Mononuclear cell (primary cell): ENCODE data around the gene PPP4R1. TPM values are rescaled to one million over a fixed set of nuclear protein-coding genes. Genes with fewer than 3 reads are reported as not detected.

Source experiments
- H3K27me3 ChIP-seq: 2 replicates; pipeline ENCODE4 v1.6.0; 2011; ENCODE audit warnings: low read length, control low read depth; ENCODE audit not compliant: insufficient read depth
- H3K4me1 ChIP-seq: 2 replicates; pipeline ENCODE4 v1.5.1; 2011; ENCODE audit warnings: mild to moderate bottlenecking, low read length, control low read depth; ENCODE audit not compliant: insufficient read depth
- H3K4me3 ChIP-seq: 2 replicates; pipeline ENCODE4 v1.5.1; 2011; ENCODE audit warnings: mild to moderate bottlenecking, low read length, moderate library complexity
- H3K9me3 ChIP-seq: 2 replicates; pipeline ENCODE4 v1.5.1; 2011; ENCODE audit warnings: low read depth, mild to moderate bottlenecking, control low read depth, low read length
- total RNA-seq: library from RNA; depleted of rRNA; stranded (reverse); fragments of >200 nt; gene quantifications from one replicate; pipeline ENCODE4 v1.2.3, GENCODE V29; 2012

Gene PPP4R1
- total RNA-seq, 1 donor: 104 TPM

DNA sequence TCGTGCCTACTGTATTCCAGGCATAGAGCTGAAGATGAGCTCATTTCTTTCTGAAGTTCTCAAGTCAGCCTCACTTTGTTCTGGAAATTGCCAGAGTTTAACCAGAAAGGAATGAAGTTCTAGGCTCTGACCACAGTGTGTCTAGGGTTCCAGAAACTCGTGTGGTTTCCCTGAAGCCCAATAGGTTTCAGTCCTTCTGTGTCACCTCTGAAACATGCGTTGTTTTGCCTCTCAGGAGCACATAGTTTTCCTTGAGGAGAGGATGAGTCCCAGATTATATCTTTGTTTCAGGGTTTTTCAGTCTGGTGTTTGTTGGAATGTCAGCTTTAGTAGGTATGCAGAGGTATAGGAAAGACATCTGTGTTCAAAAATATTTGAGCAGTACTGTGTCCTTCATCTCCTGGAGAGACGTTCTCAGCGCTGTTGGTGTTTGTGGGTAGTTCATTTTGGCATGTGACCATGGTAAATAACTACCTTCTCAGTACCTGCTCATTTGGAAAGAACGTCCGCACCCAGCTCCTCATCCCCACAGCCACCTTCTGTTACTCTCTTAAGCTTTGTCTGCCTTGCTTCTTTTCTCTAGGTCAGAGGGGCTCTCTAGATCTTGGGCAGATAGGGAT, 82.5 kb downstream of the PPP4R1 start:
- Histone ChIP-seq H3K4me1 (peaks cover 13% of the 10 kb centered on the region), H3K27me3 (no peaks in the 10 kb centered on the region), H3K4me3 (no peak overlapping the region), H3K9me3 (no peaks in the 10 kb centered on the region)

GRCh38 chr18:9530226-9531009, 83.9 kb downstream of the PPP4R1 start:
- Histone ChIP-seq H3K27me3 (no peaks in the 10 kb centered on the region), H3K4me3 (no peak overlapping the region), H3K4me1 (peaks cover 13% of the 10 kb centered on the region), H3K9me3 (no peaks in the 10 kb centered on the region)

- peaks cover 13% of the 10 kb centered on the region for H3K4me1 ChIP-seq
- no peaks in the 10 kb centered on the region for H3K27me3 ChIP-seq
- H3K4me3 ChIP-seq: no peak overlapping the region
- no peaks in the 10 kb centered on the region for H3K9me3 ChIP-seq
Measured at GRCh38 chr18:9526458-9526857, 87.9 kb downstream of the PPP4R1 start.

- no peaks in the 10 kb centered on the region for H3K9me3 ChIP-seq
- H3K4me3 ChIP-seq: no peak overlapping the region
- no peaks in the 10 kb centered on the region for H3K4me1 ChIP-seq
- no peaks in the 10 kb centered on the region for H3K27me3 ChIP-seq
Measured at GRCh38 chr18:9522952-9523351, 91.4 kb downstream of the PPP4R1 start.

GRCh38 chr18:9521770-9522169, 92.6 kb downstream of the PPP4R1 start:
- Histone ChIP-seq H3K4me1 (no peaks in the 10 kb centered on the region), H3K4me3 (no peak overlapping the region), H3K27me3 (no peaks in the 10 kb centered on the region), H3K9me3 (no peaks in the 10 kb centered on the region)

- Histone ChIP-seq H3K9me3 (no peaks in the 10 kb centered on the region), H3K4me3 (no peak overlapping the region), H3K27me3 (no peaks in the 10 kb centered on the region), H3K4me1 (no peaks in the 10 kb centered on the region)
Measured at GRCh38 chr18:9520666-9521065, 93.7 kb downstream of the PPP4R1 start.

DNA sequence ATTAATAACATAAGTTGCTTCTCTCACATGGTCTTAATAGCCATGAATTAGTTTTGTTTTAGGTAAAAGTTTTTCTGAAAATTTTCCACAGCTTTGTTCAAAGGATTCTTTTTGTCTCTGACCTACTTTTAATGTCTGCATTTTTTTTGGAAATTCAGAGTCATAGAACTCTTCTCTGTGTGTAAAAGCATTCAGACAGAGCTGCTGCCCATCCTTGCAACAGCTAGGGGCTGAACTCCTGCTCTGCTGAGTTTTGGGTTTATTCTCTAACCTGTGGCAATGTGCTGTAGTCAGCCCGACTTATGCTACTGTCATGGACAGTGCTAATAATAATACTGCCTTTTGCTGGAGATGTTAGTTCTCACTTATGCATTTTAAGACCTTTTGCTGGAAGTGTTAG, 95.0 kb downstream of the PPP4R1 start:
- Histone ChIP-seq H3K27me3 (no peaks in the 10 kb centered on the region), H3K4me1 (no peaks in the 10 kb centered on the region), H3K9me3 (no peaks in the 10 kb centered on the region), H3K4me3 (no peak overlapping the region)

DNA sequence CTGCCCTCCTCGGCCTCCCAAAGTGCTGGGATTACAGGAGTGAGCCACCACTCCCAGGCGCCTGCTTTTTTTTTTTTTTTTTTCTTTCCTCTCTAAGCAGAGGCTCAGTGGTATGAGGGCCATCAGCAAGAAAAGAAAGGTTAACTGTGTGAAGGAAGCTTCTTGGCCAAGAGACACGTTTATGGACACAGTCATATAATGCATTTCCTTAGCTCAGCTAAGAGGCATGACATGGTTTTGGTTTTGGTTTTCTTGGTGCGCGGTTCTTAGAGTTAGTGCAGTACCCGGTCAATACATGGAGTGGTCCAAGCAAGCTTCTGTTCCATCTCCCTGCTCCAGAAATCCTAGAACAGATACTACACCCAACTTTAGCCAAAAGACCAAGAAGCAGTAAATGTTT, 96.5 kb downstream of the PPP4R1 start:
- H3K9me3 ChIP-seq: no peaks in the 10 kb centered on the region
- no peaks in the 10 kb centered on the region for H3K27me3 ChIP-seq
- H3K4me1 ChIP-seq: no peaks in the 10 kb centered on the region

DNA sequence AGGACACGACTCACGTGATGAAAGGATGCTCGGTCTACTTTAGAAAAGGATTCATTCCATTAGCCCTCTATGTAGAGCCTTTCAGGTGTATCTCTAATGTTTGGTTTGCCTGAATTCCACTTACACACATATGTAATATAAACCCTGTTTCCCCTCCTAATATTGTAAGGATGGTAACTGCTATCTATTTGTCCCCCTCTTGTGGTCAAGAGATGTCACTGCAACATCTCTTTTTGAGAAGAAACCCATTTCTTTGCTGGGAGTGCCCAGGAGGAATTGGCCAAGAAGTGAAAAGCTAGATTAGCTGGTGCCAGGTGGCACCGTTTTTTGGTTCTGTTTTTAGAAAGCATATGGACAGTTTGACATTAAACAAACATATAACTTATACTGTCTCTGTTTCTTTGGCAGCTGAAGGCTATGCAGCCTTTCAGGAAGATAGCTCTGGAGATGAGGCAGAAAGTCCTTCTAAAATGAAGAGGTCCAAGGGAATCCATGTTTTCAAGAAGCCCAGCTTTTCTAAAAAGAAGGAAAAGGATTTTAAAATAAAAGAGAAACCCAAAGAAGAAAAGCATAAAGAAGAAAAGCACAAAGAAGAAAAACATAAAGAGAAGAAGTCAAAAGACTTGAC, 97.8 kb downstream of the PPP4R1 start:
- Histone ChIP-seq H3K9me3 (no peaks in the 10 kb centered on the region), H3K27me3 (no peaks in the 10 kb centered on the region), H3K4me3 (no peak overlapping the region), H3K4me1 (no peaks in the 10 kb centered on the region)

More for the DNA sequence above, 96.5 kb downstream of the PPP4R1 start:
- no peak overlapping the region for H3K4me3 ChIP-seq

DNA sequence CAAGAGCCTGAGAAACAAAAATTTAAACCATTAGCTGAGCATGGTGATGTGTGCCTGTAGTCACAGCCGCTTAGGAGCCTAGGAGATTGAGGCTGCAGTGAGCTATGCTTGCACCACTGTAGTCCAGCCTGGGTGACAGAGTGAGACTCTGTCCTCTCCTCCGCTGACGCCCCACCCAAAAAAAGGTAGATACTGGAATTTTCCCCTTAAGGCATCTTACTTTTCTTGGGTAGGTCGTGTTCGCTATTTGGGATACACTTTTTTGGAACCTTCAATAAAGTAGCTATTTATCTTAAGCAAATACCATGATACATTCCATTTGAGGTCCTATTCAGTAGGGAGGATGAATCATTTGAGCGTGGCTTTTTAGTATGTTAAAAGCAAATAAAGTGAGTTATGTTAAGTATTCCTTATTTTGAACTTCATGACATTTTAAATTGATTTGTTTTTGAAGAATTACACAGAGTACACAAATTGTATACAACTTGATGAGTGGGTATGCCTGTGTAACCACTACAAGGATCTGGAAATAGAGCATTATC, 100.3 kb downstream of the PPP4R1 start:
- Histone ChIP-seq H3K9me3 (no peaks in the 10 kb centered on the region), H3K4me3 (no peak overlapping the region), H3K4me1 (no peaks in the 10 kb centered on the region), H3K27me3 (no peaks in the 10 kb centered on the region)

DNA sequence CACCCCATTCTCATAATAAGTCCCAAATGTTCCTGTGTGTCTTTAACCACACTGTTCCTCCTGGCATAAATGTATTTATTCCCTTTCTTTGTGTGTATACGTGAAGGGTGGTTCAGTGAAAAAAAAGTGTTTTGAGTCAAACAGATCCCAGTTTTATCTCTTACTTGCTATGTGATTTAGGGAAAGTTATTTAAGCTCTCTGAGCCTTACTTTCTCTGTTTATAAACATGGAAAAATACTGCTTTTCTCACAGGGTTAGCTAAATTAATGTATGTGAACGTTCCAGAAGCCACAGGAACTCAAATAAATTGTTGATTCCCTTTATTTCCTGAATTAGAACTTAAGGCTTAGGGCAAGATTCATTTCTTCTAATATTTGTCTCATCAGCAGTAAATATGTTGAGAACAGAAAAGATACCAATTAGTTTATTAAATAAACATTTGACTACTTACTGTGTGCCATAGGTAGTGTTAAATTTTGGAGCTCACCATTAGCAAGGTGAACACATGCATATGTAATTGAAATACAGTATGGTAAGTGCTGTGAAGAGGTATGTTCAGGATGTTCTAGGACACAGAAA, 105.8 kb downstream of the PPP4R1 start:
- H3K4me1 ChIP-seq: no peaks in the 10 kb centered on the region
- H3K27me3 ChIP-seq: no peaks in the 10 kb centered on the region
- H3K9me3 ChIP-seq: no peaks in the 10 kb centered on the region
- no peak overlapping the region for H3K4me3 ChIP-seq

GRCh38 chr18:9507565-9508088, 106.7 kb downstream of the PPP4R1 start:
- Histone ChIP-seq H3K27me3 (no peaks in the 10 kb centered on the region), H3K4me3 (no peak overlapping the region), H3K9me3 (no peaks in the 10 kb centered on the region), H3K4me1 (no peaks in the 10 kb centered on the region)

DNA sequence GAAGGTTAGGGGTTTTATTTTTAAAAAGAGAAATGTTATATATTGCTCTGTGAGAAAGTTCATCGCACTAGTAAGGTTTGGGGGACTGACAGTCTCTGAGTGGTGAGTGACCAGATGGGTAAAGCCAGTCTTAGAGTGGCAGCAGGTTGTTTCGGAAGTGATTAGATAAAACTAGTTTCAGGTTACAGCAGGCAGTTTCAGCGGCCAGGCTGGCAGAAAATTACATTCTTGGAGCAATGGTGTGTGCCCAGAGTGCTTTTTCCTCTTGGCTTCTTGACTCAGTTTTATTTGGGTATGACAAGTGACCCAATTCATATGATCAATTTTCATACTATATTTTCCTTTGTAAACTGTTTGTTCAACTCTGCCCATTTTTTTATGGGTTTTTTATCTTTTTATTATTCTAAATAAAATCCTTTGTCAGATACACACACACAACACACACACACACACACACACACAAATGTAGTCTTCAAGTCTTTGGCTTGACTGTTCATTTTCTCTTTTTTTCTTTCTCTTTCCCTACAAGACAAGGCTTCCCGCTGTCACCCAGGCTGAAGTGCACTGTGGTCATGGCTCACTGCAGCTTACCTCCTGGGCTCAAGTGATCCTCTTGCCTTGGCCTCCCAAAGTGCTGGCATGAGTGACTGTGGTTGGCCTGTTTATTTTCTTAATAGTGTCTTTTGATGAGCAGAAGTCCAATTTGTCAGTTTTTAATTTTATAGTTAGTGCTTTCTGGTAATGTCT, 108.1 kb downstream of the PPP4R1 start:
- Histone ChIP-seq H3K27me3 (no peaks in the 10 kb centered on the region), H3K4me1 (no peaks in the 10 kb centered on the region), H3K4me3 (no peak overlapping the region), H3K9me3 (no peaks in the 10 kb centered on the region)
